Posterior cingulate gyrus (tissue), 11 donors: Measurements from ENCODE around the gene MRPL14.

Experiments used
- DNase-seq, 10 donors: peaks; one replicate each; pipeline versions ENCODE4 v3.0.0 to v3.0.0-alpha.2; 2020 to 2021; ENCODE audit warnings: mixed read lengths in 3 of 10
- intact Hi-C: fragments of 100-400 bp; cut with DNase I; formaldehyde crosslinking; loops from one replicate; pipeline ENCODE4 v1.15.1; 2023

Gene MRPL14

DNA sequence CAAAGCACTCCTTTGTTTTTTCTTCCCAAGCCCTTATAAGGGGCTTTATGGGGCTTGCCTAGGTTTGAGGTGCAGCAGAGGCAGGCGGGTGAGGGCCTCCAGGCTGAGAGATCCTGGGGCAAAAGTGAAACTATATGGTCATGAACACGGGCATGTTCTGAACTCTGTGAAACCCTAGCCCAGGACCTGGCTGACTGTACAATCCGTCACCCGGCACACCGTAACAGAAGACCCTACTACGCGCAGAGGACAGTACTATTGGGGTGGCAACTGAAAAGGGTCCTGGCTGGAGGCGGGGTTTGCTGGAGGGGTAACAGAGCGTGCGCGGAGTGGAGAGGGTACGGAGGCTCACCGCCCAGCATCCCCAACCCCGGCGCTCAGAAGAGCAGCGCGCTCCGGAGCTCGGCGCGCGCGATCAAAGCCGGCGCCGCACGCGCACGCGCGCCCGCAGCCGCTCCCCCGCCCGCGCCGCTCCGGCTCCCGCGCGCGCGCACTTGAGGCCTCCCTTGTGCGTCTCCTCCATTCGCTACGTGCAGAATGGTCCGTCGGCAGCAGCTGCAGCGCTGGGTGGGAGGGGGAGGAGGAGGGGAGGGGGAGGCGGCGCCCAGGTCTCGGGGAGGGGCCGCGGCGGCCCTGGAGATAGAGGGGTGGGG, 54.2 kb downstream of the MRPL14 start:
- peak; percentile 71 to 96 (median 83) for DNase-seq
- intact Hi-C loops = no loop called here

DNA sequence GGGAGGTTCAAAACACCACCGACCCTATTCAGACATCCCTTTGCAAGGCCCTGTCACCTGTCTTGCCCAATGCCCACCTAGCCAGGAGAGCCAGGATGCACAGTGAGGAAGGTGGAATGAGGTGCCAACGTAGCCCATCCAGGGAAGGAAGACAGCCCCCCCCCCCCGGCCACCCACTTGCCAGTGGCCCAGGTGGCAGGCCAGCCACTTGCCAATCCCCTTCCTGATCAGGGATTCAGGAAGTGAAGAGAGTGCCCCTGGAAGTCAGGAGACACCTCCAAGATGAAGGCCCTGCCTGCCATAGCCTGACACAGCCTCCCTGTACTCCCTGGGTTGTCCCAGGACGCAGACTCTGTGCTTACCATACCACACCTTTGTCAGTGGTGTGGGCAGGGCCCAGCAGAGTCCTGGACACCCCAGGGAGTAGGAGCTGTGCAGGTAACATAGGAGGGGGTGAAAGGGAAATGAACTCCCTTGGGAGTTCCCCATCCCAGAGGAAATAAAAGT, 54.7 kb downstream of the MRPL14 start:
- intact Hi-C loops = no loop called here
- no peak for DNase-seq

DNA sequence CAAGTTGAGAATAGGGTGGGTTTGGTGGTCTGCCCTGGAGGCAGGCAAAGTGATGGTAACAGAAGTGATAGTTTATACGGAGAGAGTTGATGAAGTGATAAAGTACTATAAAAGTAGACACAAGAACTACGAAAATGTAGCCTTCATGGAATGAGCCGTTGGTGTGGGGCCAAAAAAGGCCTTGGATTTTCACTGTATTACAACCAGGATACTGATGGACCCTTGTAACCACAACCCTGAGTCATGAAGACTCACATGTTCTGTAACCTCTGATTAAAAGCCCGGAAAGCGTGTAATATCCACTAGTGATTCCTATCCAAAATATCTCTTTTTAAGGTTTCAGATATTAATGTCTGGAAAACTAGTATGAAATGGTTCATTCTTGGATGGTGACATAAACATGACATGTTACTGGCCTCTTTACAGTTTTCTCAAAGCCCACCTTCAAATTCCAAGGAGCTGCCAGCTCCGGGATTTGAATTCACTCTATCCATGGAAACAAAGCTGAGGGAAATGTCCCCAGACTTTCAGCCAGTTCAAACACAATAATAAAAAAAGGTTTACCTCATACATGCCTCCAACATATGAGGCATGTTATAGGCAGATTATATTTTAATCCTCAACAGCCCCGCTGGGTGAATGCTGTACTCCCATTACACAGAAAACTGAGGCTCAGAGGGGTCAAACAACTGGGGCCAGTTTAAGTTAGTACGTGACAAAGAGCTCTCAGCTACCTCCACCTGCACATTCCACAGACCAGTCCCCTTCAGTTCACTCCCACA, 55.4 kb downstream of the MRPL14 start:
- intact Hi-C loops = no loop called here
- no peak for DNase-seq

DNA sequence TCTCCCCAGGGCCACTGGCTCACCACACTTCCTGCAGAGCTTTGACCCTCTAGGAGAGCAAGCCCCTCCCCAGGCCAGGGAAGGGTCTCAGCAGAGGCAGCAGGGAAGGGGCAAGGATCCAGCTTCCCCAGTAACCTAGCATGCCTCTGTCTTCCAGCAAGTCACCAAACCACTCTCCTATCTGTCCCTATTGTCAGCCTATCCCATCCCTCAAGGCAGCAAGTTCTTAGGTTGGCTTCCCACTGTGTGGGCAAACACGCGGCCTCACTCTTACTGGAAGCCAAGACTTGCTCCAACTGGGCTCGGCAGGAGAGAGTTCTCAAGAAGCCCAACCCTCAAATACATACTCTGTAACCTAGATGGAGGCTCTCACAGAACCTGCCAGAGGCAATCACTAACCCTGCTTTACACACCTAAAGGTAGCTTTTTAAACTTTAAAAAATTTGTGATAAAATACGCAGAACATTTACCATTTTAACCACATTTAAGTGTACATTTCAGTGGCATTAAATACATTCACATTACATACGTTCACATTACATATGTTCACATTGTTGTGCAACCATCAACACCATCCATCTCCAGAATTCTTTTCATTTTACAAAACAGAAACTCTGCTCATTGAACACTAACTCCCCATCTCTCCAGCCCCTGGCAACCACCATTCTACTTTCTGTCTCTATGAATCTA, 58.5 kb downstream of the MRPL14 start:
- peak in 2 of 10 donors; percentile 39 to 46 for DNase-seq
- intact Hi-C loops = no loop called here

DNA sequence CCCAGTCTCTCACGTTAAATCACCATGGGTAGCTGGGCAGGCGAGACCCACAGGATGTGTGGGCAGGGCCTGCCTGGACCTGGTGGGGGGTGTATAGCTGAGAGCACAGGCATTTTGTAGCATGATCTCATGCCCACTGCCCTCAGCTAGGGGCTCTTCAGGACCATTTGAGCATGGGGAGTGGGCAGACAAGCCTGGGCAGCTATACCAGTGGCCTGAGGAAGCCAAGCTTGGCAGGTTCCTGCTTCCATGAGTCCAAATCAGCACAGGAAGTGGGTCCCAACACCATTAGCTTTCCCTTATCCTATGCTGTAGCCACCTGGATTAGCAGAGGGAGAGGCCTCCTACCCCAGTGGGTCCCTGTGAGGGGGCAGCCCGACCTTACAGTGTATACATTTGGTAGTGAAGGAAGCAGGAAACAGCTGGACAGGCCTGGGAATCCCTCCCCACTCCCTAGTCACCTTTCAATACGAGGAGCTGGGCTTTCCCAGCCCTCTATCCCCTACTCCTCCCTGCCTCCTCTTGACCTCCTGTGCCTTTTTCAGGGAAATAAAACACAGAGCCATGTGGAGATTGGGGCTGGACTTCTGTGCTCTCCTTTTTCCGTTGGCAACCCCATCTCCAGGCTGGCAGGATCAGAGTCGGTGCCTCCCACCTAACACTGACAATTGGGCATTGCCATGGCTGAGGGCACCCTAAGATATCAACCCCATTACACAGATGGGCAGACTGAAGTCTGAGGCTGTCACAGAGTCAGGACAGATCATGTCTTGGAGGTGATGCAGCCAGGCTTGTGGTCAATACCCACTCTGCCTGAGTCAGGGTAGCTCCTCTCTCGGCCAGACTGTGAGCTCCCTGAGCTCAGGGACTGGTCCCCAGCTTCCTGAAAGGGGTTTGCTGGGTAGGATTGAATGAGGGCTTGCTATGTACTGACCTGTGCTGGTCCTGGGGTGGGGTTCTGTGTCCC, 59.8 kb downstream of the MRPL14 start:
- DNase-seq = peak in 2 of 10 donors; percentile 18 to 59
- intact Hi-C loops = no loop called here

DNA sequence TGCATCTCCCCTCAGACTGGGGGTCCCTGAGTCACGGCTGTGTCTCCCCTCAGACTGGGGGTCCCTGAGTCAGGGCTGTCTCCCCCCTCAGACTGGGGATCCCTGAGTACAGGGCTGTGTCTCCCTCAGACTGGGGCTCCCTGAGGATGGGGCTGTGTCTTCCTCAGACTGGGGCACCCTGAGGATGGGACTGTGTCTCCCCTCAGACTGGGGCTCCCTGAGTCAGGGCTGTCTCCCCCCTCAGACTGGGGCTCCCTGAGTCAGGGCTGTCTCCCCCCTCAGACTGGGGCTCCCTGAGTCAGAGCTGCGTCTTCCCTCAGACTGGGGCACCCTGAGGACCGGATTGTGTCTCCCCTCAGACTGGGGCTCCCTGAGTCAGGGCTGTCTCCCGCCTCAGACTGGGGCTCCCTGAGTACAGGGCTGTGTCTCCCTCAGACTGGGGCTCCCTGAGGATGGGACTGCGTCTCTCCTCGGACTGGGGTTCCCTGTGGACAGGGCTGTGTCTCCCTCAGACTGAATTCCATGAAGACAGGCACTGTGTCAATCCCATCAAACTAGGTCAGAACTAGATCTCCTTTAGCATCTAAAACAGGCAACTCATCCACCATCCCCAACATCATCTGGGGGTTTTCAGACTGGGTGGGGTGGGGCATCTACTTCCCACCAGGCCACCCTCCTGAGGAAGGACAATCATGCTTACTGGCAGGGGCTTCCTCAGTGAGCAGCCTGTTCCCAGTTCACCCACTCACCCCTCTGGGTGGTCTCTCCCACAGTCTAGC, 60.7 kb downstream of the MRPL14 start:
- intact Hi-C loops = no loop called here
- peak in 3 of 10 donors; percentile 9 to 80 (median 41) for DNase-seq

DNA sequence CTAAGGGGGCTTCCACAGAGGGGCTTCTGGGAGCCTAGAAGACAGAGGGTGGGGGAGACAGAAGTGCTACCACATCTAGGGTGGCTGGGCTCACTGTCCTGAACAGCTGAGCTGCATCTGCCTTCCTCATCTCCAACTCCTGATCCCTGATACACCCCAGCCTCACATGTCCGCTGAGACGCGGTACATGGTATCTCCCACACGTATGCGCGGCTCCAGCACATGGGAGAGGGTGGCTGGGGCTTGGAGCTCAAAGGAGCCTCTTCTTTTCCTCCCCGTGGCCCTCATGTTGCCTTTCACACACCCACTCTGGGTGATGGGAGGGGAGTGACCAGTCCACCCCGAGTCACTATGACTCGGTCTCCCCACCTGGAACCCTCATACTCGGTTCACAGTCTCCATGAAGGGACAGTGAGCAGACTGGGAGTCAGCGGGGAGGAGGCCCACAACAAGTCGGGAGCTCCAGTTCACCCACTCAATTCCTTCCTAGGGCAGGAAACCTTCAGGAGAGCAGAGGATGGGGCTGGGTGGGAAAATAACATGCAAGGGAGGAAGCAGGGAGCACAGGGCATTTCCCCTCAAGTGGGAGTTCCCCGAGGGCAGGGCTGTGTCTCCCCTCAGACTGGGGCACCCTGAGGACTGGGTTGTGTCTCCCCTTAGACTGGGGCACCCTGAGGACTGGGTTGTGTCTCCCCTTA, 61.7 kb downstream of the MRPL14 start:
- peak in 3 of 10 donors; percentile 9 to 61 (median 31) for DNase-seq
- intact Hi-C loops = no loop called here

DNA sequence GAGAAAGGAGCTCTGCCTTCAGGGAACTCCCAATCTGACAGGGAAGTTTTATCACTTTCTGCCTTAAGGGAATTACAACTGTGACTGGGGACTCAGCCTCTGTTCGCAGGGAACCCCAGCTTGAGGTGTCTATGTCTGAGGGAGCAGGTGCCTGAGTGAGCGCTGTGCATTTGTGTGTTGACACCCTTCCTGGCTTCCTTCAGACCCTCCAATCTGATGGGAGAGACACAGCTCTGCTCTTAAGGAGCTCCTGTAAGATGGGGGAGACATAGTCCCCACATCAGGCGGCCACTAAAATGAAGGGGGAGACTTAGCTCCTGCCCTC, 62.3 kb downstream of the MRPL14 start:
- peak in 1 of 10 donors; percentile 43 for DNase-seq
- intact Hi-C loops = no loop called here

DNA sequence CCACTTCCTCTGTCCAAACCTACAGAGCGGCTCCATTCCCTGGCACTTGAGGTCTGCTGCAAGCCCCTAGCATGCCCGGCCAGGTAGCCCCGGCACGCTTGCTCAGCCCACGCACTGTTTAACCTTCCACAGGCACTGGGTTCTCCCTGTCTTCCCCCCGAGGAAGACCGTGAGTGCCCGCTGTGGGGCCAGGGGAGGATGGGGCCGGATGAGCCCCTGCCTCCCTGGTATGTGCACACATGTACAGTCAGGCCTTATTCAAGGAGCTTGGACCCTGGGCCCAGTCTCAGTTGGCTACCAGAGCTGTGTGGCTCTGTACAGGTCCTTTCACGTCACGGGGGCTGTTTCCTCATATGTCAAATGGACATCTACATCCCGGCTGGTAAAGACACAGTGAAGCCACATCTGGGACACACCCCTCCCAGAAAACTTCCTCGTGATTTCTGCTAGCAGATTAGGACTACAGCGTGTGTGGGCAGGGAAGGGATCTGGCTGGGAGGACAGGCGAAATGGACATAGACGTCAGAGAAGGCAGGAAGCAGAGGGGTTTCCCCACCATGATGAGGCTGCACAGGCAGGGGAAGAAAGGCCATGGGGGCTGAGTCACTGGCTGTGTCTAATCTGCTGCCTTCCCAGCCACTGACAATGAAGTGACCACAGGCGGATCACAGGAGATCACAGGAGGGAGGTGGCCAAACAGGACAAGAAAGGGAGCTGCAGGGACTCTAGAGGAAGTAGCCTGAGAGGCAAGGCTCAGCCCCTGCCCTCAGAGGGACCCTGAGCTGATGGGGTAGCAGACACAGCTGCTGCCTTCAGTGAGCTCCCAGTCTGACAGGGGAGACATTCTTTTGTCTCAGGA, 62.9 kb downstream of the MRPL14 start:
- DNase-seq = peak in 2 of 10 donors; percentile 44 to 60
- intact Hi-C loops = no loop called here

DNA sequence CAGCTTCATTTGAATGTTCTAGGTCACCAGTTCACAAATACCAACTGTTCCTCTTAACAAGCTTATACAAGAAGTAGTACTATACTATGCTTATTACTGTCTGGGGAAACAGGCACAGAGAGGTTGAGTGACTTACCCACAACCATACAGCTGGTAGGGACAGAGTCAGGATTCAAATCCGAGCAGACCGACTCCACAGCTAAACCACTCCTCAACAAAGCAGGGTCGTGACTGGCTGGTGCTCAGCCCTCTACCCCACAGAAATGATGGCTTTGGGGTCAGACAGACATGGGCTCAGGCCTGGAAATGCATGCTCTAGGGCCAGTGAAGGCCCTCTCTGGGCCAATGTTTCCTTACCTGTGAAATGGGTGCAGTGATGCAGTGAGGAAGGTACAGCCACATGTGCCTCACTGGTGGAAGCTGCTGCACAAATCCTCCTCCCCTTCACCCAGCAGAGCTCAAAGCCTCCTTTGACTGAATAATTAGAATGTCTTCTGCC, 63.6 kb downstream of the MRPL14 start:
- peak in 1 of 10 donors; percentile 11 for DNase-seq
- intact Hi-C loops = no loop called here
